ENCODE measurements around the gene HSP90AA1.
"Not testable (repeated sequence)": the region's sequence is repeated elsewhere in the genome, so short reads cannot be mapped to it uniquely, and the experiment has no call there.

Gene HSP90AA1

DNA sequence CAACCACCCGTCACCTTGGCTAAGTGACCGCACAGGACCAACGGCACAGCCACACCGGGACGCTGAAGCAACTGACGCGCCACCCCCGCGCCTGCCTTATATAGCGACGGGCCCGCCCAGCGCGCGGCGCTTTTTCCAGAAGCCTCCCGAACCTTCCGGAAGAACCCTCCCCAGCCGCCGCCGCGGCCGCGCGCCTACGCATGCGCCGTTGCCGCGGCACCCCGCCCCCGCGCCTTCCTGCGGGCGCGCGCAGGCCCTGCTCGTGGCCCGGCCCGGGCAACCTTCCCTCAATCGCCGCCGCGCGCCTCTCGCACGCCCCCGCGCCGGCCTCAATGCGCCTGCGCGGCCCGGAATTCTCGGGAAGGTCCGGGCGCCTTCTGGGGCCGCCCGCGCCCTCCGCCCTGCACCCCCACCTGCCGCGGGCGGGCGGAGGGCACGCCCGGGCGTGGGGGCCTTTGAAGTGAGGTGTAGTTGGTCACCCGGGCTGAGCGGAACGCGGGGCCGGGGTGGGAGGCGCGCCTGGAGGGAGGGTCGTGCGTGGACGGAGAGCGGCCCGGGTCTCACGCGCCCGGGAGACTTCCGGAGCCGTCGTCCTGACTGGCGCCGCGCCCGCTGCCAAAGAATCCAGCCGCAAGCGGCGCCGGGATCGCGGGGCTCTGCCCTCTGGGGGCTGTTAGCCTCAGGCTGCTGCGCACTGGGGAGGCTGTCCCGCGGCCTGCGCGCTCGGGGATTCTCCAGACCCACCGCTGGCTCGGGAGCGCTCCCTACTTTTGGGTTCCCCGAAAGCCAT is at the start of gene HSP90AA1:
HSP90AA1 (minus strand) TSS at position 73 of the 790 bp plus-strand sequence. CDS start 666 bp downstream, outside the sequence.
- DNase-seq, result peak; percentile 94 to 98

GRCh38 chr14:102135456-102135855 is 48.6 kb upstream of the HSP90AA1 start:
- DNase-seq, result not testable (repeated sequence)

GRCh38 chr14:102134719-102135118 is 47.9 kb upstream of the HSP90AA1 start:
- DNase-seq, result not testable (repeated sequence)

DNA sequence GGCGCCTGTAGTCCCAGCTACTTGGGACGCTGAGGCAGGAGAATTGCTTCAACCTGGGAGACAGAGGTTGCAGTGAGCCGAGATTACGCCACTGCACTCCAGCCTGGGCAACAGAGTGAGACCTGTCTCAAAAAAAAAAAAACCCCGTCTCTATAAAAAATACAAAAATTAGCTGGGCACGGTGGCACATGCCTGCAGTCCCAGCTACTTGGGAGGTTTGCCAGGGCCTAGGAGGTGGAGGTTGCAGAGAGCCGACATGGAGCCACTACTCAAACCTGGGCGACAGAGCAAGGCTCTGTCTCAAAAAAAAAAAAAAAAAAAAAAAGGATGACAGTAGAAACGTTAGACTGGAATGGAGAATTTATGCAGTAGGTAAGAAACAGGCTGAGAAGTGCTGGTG is 47.2 kb upstream of the HSP90AA1 start:
- DNase-seq, result not testable (repeated sequence)

- no peak for DNase-seq
These were observed 44.9 kb upstream of the HSP90AA1 start for GRCh38 chr14:102131741-102132140.

GRCh38 chr14:102126807-102127455 is 40.1 kb upstream of the HSP90AA1 start:
- no peak for DNase-seq

DNA sequence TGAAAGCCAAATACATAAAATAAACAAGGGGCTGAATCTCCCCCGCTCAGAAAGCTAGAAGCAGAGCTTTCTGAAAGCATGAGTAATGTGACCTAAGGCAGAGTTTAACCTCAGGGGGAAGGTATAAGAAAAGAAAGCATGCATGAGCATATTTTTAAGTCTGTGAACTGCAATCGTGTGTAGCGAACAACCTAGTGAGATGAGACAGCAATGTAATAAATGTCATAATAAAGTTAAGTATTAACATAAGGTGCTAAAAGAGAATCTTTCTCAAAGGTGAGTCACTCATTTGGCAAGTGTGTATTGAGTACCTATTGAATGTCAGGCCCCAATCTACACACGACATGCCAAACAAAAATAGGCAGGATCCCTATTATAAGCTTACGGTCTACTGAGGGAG is 38.7 kb upstream of the HSP90AA1 start:
- no peak for DNase-seq

DNA sequence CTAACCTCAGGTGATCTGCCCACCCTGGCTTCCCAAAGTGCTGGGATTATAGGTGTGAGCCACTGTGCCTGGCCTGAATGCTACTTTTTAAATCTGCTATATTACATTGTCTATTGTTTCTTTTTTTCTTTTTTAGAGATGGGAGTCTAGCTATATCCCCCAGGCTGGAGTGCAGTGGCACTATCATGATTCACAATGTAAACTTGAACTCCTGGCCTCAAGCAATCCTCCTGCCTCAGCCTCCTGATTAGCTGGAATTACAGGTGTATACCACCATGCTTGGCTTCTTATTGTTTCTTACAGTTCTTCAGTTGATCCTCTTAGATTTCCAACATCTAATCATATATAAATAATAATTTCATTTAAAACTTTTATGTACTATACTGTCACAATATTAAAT is 37.6 kb upstream of the HSP90AA1 start:
- DNase-seq, result no peak

- DNase-seq, result no peak
These were observed 34.7 kb upstream of the HSP90AA1 start for GRCh38 chr14:102121567-102121966.

- DNase-seq, result no peak
These were observed 34.0 kb upstream of the HSP90AA1 start for GRCh38 chr14:102120888-102121287.

DNA sequence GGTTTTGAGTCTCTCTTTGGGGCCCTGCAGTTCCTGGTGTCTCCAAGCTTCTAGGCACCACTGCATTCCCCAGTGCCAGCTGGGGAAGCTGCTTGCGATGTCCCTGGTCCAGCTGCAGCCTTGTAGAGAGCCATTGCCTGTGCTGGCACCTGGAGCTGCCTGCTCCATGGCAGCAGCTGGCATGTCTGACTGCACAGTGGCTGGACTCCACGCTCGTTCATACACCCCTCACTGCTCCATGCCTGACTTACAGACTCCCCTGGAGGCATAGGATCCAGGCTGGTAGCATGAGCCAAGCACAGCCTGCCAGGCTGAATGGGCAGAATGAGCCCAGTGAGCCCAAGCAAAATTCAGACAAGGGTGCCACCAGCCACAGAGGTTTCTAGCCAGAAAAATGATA is 31.0 kb upstream of the HSP90AA1 start:
- DNase-seq, result no peak

DNA sequence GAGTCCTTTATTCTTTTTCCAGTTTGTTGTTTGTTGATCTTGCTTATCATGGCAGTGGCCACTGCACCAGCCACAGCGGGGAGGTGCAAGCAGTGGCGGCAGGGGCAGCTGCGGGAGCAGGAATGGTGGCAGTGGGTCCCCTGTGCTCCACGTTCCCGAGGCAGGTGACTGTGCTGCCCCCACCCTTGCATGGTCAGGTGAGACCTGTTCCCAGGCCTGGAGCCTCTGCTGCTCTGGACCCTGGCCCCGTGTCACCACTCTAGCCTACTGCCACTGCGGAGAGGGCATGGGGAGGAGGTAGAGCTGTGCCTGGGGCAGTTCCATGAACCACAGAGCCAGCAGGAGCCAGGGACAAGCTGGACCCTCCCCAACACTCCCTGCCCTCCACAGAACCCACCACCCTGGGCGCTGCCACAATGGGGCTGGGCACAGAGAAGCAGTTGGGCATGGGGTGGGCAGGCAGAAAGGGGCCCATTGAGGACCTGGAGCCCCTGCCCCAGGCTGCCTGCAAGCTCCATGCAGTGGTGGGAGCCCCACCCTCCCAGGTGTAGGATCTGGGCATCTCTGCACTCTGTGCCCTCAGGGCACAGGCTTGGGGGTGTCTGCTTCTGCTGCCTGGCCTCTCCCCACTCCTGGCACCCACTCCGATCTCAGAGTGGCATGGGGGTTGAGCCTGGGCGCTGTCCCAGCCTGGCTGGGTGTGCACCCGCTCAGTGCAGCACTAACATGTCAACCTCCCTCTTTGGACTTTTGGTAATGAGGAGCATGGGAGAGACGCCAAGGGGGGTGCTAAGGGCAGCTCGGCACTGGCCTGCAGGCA is 29.7 kb upstream of the HSP90AA1 start:
- DNase-seq, result no peak

DNA sequence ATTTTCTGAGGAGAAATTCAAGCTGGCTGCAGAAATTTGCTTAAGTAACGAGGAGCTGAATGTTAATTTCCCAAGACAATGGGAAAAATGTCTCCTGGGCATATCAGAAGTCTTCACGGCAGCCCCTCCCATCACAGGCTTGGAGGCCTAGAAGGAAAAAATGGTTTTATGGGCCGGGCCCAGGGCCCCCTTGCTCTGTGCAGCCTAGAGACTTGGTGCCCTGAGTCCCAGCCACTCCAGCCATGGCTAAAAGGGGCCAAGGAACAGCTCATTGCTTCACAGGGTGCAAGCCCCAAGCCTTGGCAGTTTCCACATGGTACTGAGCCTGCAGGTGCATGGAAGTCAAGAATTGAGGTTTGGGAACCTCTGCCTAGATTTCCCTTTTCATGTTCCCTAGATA is 24.3 kb upstream of the HSP90AA1 start:
- DNase-seq, result no peak

- DNase-seq, result not testable (repeated sequence)
These were observed 22.5 kb upstream of the HSP90AA1 start for GRCh38 chr14:102109332-102109731.

DNA sequence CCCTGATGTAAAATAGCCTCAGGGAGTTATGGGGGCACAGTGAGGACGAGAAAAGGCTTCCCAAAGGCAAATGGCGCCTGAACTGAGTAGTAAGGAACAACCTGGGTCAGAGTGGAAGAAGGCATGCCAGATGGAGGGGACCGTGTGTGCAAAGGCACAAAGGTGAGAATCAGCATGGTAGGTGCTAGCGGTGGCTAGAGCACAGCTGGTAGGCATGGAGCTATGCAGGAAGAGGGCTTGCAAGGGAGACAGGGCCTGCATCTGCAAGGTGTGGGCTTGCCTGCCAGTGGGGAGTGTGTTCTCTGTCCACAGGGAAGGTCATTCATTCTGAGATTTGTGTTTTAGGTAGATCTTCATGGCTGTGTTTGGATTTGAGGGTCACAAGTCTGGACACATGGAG is 18.5 kb upstream of the HSP90AA1 start:
- DNase-seq, result no peak

- DNase-seq, result no peak
These were observed 16.3 kb upstream of the HSP90AA1 start for GRCh38 chr14:102103062-102103695.

- DNase-seq, result no peak
These were observed 10.7 kb upstream of the HSP90AA1 start for GRCh38 chr14:102097441-102098135.

GRCh38 chr14:102096569-102097188 is 9.8 kb upstream of the HSP90AA1 start:
- DNase-seq, result peak; percentile 90 to 91

GRCh38 chr14:102095871-102096568 is 9.2 kb upstream of the HSP90AA1 start:
- no peak for DNase-seq

- DNase-seq, result no peak
These were observed 8.5 kb upstream of the HSP90AA1 start for GRCh38 chr14:102095231-102095870.

GRCh38 chr14:102094101-102094500 is 7.3 kb upstream of the HSP90AA1 start:
- no peak for DNase-seq
